Bronchial epithelial cell (primary cell): ENCODE measurements around the gene INSM1. TPM values are rescaled to one million over a fixed set of nuclear protein-coding genes. Genes with fewer than 3 reads are reported as not detected.
A peak's percentile ranks its signal among the peaks of the same experiment; 100 is the strongest.

Source experiments
- DNase-seq: peaks from one replicate; pipeline ENCODE4 v3.0.0-alpha.2; 2010; ENCODE audit warnings: low read depth
- FAIRE-seq: peaks from 2 replicates; lab custom pipeline; 2011; peaks lifted over from hg19 to GRCh38; lab: Jason Lieb, UNC
- H3K27me3 ChIP-seq: 2 replicates; pipeline ENCODE4 v1.5.1; 2011; ENCODE audit warnings: low read length; ENCODE audit not compliant: control insufficient read depth, insufficient read depth
- H3K36me3 ChIP-seq: 2 replicates; pipeline ENCODE4 v1.5.1; 2011; ENCODE audit warnings: low read length; ENCODE audit not compliant: control insufficient read depth, insufficient read depth
- H3K4me3 ChIP-seq: 2 replicates; pipeline ENCODE4 v1.5.1; 2011; ENCODE audit warnings: mild to moderate bottlenecking, low read depth, low read length, control low read depth
- CTCF ChIP-seq: IDR thresholded peaks from 2 replicates; pipeline ENCODE4 v1.5.1; 2011; ENCODE audit warnings: mild to moderate bottlenecking, moderate library complexity, low read length, control low read depth, inconsistent platforms; ENCODE audit not compliant: insufficient read depth, severe bottlenecking
- total RNA-seq: library from RNA; depleted of rRNA; stranded (reverse); fragments of >200 nt; gene quantifications from 2 replicates; pipeline ENCODE4 v1.2.1, GENCODE V29; 2014

The INSM1 gene
- not detected in 2 replicates for total RNA-seq

GRCh38 chr20:20367575-20368417, at the start of gene INSM1:
Gene INSM1, plus strand, starts transcription at chr20:20368104. Its CDS starts 164 bp downstream, at chr20:20368268.
- no peaks in the 10 kb centered on the region for H3K36me3 ChIP-seq
- FAIRE-seq: no peak

GRCh38 chr20:20318365-20319161, 49.3 kb upstream of the INSM1 start:
- Histone ChIP-seq H3K4me3 (no peak overlapping the region), H3K27me3 (no peaks in the 10 kb centered on the region), H3K36me3 (no peaks in the 10 kb centered on the region)
- DNase-seq: no peak
- no peak for FAIRE-seq
- TF ChIP-seq CTCF: no peak

More at GRCh38 chr20:20367575-20368417, at the start of gene INSM1:
- Histone ChIP-seq H3K4me3 (no peak within 1 kb of the TSS), H3K27me3 (peaks cover 57% of the 10 kb centered on the region)
- DNase-seq: no peak
- TF ChIP-seq CTCF: no peak

- Histone ChIP-seq H3K4me3 (no peak overlapping the region), H3K27me3 (no peaks in the 10 kb centered on the region), H3K36me3 (no peaks in the 10 kb centered on the region)
- DNase-seq: peak; percentile 51
- TF ChIP-seq CTCF: no peak
- no peak for FAIRE-seq
Observed at GRCh38 chr20:20321134-20321533, 46.8 kb upstream of the INSM1 start.

- no peaks in the 10 kb centered on the region for H3K27me3 ChIP-seq
- FAIRE-seq (no peak), DNase-seq (no peak)
- H3K36me3 ChIP-seq: no peaks in the 10 kb centered on the region
- H3K4me3 ChIP-seq: no peak overlapping the region
- TF ChIP-seq CTCF: no peak
Observed at GRCh38 chr20:20321917-20322316, 46.0 kb upstream of the INSM1 start.

- H3K4me3 ChIP-seq: no peak overlapping the region
- no peak for TF ChIP-seq CTCF
- no peaks in the 10 kb centered on the region for H3K36me3 ChIP-seq
- DNase-seq (no peak), FAIRE-seq (no peak)
- no peaks in the 10 kb centered on the region for H3K27me3 ChIP-seq
Observed at GRCh38 chr20:20322912-20323311, 45.0 kb upstream of the INSM1 start.
